ENCODE results near the gene KIRREL1.

KIRREL1 gene

DNA sequence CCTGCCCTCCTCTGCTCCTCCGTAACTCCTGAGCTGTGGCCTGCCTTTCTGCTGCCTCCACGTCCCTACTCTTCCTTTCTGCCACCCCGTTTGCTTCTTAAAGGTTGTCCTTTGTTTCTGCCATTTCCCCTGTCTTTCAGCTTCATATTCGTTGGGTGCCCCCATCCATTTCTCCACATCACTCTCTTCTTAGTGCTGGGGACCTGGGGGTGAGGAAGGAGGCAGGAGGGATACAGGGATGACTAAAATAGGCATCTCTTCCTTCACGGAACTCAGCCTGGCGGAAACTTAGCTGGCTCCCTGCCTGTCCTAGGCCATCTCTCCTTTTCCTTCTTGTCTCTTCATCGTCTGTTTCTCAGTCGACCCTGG lies 120.3 kb downstream of the KIRREL1 start:
- peak overlapping the region; percentile 72 for H3K4me3 ChIP-seq (ENCODE audit: low read length)

DNA sequence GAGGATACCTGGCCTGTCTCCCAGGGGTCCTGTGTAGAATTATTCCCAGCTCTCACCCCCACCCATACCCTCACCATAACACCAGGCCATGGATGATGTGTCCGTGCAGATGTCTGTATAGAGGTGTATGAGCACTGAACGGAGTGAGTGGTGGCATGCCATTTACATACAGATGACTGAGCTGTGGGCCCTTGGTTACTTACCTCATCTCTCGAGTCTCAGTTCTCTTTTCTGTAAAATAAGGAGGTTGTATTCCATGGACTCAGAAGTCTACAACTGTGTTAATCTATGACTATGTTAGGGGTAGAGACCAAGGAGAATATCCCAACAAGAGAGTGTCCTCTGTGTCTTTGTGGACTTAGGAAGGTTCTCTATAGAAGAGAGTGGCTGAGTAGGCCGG lies 121.7 kb downstream of the KIRREL1 start:
- peaks cover 11% of the 10 kb centered on the region for H3K9me3 ChIP-seq (ENCODE audit: control insufficient read depth, insufficient read depth, low read length)
- H3K79me2 ChIP-seq (ENCODE audit: control insufficient read depth, low read length), result no peaks in the 10 kb centered on the region
- H3K4me1 ChIP-seq (ENCODE audit: control insufficient read depth, low read length), result peaks cover 19% of the 10 kb centered on the region
- no peak for TF ChIP-seq EZH2phosphoT487 (IDR thresholded peaks at IDR 0.05; ENCODE audit: borderline replicate concordance, low read length)
- TF ChIP-seq, protein P1, sequence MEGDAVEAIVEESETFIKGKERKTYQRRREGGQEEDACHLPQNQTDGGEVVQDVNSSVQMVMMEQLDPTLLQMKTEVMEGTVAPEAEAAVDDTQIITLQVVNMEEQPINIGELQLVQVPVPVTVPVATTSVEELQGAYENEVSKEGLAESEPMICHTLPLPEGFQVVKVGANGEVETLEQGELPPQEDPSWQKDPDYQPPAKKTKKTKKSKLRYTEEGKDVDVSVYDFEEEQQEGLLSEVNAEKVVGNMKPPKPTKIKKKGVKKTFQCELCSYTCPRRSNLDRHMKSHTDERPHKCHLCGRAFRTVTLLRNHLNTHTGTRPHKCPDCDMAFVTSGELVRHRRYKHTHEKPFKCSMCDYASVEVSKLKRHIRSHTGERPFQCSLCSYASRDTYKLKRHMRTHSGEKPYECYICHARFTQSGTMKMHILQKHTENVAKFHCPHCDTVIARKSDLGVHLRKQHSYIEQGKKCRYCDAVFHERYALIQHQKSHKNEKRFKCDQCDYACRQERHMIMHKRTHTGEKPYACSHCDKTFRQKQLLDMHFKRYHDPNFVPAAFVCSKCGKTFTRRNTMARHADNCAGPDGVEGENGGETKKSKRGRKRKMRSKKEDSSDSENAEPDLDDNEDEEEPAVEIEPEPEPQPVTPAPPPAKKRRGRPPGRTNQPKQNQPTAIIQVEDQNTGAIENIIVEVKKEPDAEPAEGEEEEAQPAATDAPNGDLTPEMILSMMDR (IDR thresholded peaks at IDR 0.05; ENCODE audit: low read depth, low read length, poor library complexity, severe bottlenecking), result no peak
- H3K27ac ChIP-seq (ENCODE audit: low read depth, low read length), result no peak overlapping the region
- H3K36me3 ChIP-seq (ENCODE audit: control insufficient read depth, low read length), result no peaks in the 10 kb centered on the region
- H3K4me3 ChIP-seq (ENCODE audit: low read length), result no peak overlapping the region
- H3K4me2 ChIP-seq (ENCODE audit: low read length), result no peak overlapping the region
- no peaks in the 10 kb centered on the region; the same call in 1 of the 2 replicates for H3F3A ChIP-seq (ENCODE audit: control insufficient read depth, insufficient read depth)
- peaks cover 40% of the 10 kb centered on the region for H3K27me3 ChIP-seq (ENCODE audit: control insufficient read depth, low read length)
- H3K9me2 ChIP-seq (replicated peaks; ENCODE audit: control insufficient read depth, low read length), result no peaks in the 10 kb centered on the region
- no peaks in the 10 kb centered on the region for H4K20me1 ChIP-seq (ENCODE audit: control insufficient read depth, insufficient read depth, low read depth, low read length)

More for the DNA sequence above, 120.3 kb downstream of the KIRREL1 start:
- no peaks in the 10 kb centered on the region for H3K9me2 ChIP-seq (replicated peaks; ENCODE audit: control insufficient read depth, low read length)
- TF ChIP-seq EZH2phosphoT487 (IDR thresholded peaks at IDR 0.05; ENCODE audit: borderline replicate concordance, low read length), result no peak
- TF ChIP-seq, protein P1 (IDR thresholded peaks at IDR 0.05; ENCODE audit: low read depth, low read length, poor library complexity, severe bottlenecking), result peak; percentile 31
- no peaks in the 10 kb centered on the region; the same call in 1 of the 2 replicates for H3F3A ChIP-seq (ENCODE audit: control insufficient read depth, insufficient read depth)
- peaks cover 19% of the 10 kb centered on the region for H3K4me1 ChIP-seq (ENCODE audit: control insufficient read depth, low read length)
- H3K27ac ChIP-seq (ENCODE audit: low read depth, low read length), result no peak overlapping the region
- peak overlapping the region; percentile 78 for H3K4me2 ChIP-seq (ENCODE audit: low read length)
- no peaks in the 10 kb centered on the region for H4K20me1 ChIP-seq (ENCODE audit: control insufficient read depth, insufficient read depth, low read depth, low read length)
- H3K27me3 ChIP-seq (ENCODE audit: control insufficient read depth, low read length), result peaks cover 27% of the 10 kb centered on the region
- no peaks in the 10 kb centered on the region for H3K79me2 ChIP-seq (ENCODE audit: control insufficient read depth, low read length)
- peaks cover 20% of the 10 kb centered on the region for H3K9me3 ChIP-seq (ENCODE audit: control insufficient read depth, insufficient read depth, low read length)
- H3K36me3 ChIP-seq (ENCODE audit: control insufficient read depth, low read length), result no peaks in the 10 kb centered on the region

DNA sequence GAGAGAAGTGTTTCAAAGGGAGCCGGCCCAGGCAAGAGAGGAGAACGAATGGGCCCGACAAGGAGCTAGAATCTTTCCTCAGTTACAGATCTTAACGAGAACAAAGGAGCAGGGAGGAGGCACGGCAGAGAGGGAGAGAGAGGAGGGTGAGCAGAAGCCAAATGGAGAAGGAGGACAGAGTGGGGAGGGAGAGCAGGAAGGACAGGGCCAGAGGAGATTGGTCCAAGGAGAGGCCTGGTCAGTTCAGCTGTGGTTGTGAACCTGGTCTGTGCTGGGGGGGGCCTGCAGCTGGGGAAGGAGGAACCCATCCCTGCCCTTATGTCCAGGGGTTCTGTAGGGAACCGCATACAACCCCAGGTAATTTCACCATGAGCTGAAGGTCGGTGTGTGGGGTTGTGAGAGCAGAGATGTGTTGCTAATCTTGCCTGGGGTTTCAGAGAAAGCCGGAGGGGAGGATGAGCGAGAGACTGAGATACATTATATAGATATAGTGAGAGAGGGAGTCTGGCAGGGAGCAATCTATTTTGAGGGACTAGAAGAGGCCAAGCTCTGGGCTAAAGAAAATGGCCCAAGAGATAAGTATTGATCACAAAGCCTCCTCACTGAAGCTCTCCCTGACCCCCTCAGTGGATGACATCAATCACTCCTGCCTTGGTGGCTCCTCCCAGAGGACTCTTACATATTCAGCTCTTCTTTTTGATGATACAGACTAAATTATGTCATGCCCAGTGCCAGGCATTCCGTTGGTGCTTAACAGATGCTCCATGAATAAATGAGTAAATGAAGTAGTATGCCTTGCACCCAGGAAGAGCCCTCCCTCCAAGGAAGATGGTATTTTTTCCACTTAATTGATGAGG lies 123.1 kb downstream of the KIRREL1 start:
- Histone ChIP-seq H3K36me3 (ENCODE audit: control insufficient read depth, low read length) (no peaks in the 10 kb centered on the region), H3K4me2 (ENCODE audit: low read length) (no peak overlapping the region), H3F3A (ENCODE audit: control insufficient read depth, insufficient read depth) (no peaks in the 10 kb centered on the region; the same call in 1 of the 2 replicates), H3K27me3 (ENCODE audit: control insufficient read depth, low read length) (peaks cover 47% of the 10 kb centered on the region), H4K20me1 (ENCODE audit: control insufficient read depth, insufficient read depth, low read depth, low read length) (no peaks in the 10 kb centered on the region), H3K79me2 (ENCODE audit: control insufficient read depth, low read length) (no peaks in the 10 kb centered on the region), H3K9me3 (ENCODE audit: control insufficient read depth, insufficient read depth, low read length) (peaks cover 11% of the 10 kb centered on the region), H3K27ac (ENCODE audit: low read depth, low read length) (no peak overlapping the region), H3K4me1 (ENCODE audit: control insufficient read depth, low read length) (peaks cover 19% of the 10 kb centered on the region), H3K4me3 (ENCODE audit: low read length) (no peak overlapping the region), H3K9me2 (replicated peaks; ENCODE audit: control insufficient read depth, low read length) (no peaks in the 10 kb centered on the region)
- TF ChIP-seq, protein P1 (IDR thresholded peaks at IDR 0.05; ENCODE audit: low read depth, low read length, poor library complexity, severe bottlenecking), result no peak
